HG02885 (cell line): ENCODE results near the gene SNCG.
"Not testable (repeated sequence)": the region's sequence is repeated elsewhere in the genome, so short reads cannot be mapped to it uniquely, and the experiment has no call there.

Source experiments
- ATAC-seq: cut with Tn5 transposase; IDR thresholded peaks from one replicate; pipeline ENCODE4 v1.9.1; 2021; ENCODE audit warnings: mild to moderate bottlenecking; ENCODE audit not compliant: unreplicated experiment, poor library complexity

The SNCG gene

DNA sequence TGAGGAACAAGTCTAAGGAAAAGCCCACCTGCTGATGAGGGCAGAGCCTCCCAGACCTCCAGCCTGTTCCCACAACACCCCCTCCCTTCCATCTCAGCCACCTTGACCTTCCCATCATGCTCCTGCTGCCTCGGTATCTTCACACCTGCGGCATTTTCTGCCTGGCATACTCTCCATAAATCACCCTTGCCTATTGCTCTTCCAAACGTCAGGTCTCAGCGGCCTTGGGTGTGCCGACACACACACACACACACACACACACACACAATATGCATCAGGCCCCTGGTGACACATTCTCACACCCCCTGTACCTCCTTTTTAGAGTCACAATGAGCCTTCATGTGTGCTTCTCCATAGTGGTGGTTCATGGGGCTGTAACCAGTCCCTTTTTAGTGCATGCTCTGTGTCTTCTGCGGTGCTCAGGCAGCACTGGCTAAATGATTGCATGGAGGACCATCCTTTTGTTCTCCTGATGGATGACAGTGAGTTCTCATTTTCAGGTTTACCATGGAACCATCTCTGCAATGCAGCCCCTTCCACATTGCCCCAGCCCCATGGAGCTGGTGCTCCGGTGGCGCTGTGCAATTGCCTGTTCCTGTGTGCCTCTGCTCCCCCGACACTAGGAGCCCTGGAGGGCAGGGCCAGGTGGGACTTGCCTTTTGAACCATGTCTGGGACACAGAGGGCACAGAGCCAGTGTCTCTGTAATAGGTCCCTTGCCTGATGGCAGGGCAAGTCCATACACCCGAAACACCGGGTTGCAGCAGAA lies 14.4 kb downstream of the SNCG start:
- no peak for ATAC-seq

DNA sequence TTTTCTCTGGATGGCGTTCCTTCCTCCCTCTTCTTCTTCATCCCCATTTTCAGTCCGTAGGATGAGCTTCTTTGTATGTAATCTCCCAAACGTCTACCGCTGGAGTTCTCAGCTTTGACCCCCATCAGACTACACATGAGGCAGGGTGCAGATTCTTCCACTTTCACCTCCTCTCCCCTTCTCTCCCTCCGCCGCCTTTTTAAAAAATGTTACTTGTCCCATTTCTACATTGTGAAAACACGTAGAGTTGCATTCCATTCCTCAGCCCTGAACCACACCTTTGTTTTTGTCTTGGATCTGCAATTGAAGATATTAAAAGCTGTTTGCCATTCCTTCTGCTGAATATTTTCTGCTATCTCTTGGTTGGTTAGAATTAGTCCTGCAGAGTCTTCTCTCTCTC lies 16.1 kb downstream of the SNCG start:
- ATAC-seq: no peak

DNA sequence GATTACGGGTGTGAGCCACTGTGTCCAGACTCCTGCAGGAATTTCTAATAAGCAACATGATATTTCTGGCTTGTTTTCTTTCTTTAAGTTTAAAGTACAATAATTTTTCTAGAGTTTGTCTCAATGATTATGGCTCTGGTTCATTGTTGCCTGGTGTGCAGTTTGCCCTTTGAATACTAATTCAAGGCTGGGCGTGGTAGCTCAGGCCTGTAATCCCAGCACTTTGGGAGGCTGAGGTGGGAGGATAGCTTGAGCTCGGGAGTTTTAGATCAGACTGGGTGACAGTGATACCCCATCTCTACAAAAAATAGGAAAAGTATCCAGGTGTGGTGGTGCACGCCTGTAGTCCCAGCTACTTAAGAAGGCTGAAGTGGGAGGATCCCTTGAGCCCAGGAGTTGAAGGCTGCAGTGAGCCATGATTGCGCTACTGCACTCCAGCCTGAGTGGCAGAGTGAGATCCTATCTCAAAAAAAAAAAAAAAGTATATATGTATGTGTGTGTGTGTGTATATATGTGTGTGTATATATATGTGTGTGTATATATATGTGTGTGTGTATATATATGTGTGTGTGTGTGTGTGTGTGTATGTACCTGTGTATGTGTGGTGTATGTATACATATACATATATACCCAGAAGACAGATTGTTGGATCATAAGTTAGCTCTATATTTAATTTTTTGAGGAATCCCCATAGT lies 18.1 kb downstream of the SNCG start:
- ATAC-seq: no peak

DNA sequence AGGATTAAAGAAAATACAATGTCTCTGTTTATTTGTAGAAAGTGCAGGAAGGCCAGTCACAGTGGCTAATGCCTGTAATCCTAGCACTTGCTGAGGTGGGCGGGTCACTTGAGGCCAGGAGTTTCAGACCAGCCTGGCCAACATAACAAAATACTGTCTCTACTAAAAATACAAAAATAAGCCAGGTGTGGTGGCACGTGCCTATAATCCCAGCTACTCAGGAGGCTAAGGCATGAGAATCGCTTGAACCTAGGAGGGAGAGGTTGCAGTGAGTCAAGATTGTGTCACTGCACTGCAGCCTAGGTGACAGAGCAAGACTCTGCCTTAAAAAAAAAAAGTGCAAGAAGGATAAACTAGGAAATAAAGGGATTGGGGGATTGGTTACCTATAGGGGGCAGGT lies 20.1 kb downstream of the SNCG start:
- ATAC-seq: not testable (repeated sequence)

DNA sequence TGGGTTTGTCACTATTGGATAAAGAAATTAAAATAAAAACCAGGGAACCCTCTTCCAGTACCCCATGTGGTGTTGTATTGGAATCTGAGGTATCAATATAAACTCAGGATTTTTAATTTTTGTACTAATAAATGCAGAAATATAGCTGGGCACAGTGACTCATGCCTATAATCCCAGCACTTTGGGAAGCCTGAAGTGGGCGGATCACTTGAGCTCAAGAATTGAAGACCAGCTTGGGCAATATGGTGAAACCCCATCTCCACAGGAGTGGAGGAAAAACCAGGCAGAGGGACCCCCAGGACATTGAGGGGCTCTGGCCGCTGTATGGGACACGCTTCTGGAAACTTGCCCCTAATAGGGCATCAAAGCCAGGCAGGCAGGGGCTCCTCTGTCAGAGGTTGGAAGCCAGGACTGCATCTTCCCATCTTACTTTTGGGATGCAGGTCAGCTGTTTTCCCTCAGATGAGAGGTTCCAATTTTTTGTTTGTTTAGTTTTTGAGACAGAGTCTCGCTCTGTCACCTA lies 21.0 kb downstream of the SNCG start:
- no peak for ATAC-seq

DNA sequence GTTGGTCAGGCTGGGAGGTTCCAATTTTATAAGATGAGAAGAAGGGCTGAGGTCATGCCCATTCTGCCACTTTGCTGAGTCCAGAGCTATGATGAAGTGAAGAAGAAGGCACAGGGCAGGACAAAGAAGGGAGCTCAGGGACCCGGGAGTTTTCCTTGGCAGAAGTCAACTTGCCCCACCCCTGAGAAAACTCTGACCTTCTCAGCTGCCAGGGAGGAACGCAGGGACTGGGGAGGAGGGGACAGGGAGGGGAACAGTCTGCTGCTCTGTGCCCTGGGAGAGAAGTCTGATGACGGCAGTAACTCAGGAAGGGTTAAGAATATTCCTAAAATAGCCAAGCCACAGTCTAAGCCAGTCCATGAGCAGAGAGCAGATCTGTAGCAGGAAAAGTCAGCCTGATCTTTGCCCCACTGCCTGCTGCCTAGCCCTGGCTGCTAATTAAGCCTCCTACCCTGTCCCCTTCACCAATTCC lies 21.6 kb downstream of the SNCG start:
- no peak for ATAC-seq

DNA sequence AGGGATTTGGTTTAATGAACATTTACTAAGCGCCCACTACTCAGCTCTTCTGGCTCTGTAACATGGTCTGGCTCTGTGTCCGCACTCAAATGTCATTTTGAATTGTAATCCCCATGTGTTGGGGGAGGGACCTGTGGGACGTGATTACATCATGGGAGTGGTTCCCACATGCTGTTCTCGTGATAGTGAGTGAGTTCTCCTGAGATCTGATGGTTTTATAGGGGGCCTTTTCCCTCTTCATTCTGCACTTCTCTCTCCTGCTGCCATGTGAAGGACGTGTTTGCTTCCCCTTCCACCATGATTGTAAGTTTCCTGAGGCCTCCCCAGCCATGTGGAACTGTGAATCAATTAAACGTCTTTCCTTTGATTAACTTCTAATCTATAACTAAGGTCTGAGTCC lies 22.6 kb downstream of the SNCG start:
- not testable (repeated sequence) for ATAC-seq

DNA sequence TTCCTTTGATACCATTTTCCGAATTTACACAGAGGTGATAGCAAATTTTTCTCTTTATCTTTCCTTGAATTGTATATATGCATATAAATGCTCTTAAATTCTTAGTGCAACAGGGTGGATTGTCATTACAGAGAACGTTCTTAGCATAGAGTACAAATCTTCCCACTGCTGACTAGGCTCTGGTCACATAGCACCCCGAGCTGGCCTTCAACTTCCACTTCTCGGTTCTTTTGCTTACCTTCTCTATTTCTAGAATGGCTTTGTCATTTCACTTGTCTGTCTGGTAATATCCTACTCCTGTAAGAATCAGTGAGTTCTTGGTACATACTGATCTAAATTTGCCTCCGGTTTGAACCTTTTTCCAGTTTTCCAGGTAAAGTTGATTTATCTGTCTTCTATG lies 23.3 kb downstream of the SNCG start:
- no peak for ATAC-seq

DNA sequence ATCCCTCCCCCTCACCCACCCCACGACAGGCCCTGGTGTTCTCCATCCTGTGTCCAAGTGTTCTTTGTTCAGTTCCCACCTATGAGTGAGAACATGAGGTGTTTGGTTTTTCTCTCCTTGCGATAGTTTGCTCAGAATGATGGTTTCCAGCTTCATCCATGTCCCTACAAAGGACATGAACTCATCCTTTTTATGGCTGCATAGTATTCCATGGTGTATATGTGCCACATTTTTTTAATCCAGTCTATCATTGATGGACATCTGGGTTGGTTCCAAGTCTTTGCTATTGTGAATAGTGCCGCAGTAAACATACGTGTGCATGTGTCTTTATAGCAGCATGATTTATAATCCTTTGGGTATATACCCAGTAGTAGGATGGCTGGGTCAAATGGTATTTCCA lies 26.1 kb downstream of the SNCG start:
- not testable (repeated sequence) for ATAC-seq

DNA sequence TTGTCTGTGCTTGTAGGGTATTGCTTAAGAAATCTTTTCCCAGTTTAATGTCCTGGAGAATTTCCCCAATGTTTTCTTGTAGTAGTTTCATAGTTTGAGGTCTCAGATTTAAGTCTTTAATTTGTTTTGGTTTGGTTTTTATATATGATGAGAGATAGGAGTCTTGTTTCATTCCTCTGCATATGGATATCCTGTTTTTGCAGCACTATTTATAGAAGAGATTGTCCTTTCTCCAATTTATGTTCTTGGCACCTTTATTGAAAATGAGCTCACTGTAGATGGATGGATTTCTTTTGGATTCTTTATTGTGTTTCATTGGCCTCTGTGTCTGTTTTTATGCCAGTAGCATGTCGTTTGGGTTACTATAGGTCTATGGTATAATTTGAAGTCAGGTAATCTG lies 30.1 kb downstream of the SNCG start:
- no peak for ATAC-seq

DNA sequence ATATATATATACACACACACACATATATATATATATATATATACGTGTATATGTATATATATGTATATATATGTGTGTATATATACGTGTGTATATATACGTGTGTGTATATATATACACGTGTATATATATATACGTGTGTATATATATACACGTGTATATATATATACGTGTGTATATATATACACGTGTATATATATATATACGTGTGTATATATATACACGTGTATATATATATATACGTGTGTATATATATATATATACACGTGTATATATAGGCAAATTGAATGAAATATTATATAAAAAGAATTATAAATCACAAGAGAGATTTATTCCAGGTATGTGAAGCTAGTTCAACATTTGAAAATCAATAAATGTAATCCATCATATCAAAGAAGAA lies 33.0 kb downstream of the SNCG start:
- ATAC-seq: not testable (repeated sequence)

DNA sequence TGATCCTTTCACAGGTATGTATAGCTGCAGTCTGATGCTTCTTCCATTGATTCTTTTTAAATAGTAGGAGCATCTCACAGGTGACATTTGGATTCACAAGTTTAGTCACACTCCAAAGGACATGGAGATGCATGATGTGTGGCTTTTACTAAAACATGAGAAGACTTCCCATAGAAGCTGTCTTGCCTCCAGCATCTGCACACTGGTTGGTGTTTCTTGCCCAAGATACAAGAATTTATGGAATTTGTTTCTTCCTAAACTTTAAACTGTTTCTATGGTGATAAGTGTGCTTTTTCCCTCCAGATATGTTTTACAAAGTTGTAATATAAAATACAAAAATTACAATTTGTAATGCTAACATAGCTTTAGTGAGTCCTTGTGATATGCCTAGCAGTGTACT lies 34.1 kb downstream of the SNCG start:
- ATAC-seq: no peak

DNA sequence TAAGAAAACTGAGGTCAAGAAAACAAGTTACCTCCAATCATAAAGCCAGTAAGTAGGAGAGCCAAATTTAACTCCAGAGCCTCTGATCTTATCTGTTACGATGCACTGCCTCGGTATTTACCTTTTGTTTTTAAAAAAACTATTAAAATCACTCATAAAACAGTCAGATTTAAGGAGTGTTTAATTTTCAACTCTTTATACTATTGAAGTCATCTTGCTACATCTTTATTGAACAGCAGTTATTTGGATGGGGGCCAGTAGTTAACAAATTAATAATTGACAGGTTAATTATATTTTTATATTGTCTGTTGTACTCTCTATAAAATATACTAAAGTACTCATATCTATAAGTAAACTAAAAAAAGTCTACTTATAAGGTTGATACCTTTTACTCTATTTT lies 34.5 kb downstream of the SNCG start:
- ATAC-seq: no peak

DNA sequence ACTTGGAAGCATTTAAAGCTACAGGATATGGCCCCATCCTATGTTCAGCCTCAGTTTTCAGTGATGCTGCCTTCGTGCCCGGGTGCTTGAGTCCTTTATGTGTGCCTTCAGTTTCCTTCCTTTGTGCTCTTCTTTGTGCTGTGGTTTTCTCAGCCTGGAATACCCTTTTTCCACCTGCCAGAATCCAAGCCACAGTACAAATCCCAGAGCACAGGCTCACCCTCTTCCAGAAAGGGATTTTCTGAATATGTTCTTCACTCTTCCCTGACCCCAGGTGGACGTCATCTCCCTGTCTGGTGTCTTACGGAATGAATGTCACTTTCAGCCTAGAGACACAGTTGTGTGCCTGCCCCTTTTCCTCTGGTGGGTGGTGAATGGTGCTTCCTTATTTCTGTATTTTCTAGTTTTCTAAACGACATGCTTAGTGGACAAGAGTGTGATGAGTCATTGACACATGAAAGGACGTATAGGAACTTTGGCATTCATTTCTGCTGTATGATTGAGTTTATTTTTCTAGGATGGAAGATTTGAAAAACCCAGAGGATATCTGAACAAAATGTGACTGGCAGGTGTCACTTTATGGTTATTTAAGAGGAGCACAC lies 41.5 kb downstream of the SNCG start:
- not testable (repeated sequence) for ATAC-seq

DNA sequence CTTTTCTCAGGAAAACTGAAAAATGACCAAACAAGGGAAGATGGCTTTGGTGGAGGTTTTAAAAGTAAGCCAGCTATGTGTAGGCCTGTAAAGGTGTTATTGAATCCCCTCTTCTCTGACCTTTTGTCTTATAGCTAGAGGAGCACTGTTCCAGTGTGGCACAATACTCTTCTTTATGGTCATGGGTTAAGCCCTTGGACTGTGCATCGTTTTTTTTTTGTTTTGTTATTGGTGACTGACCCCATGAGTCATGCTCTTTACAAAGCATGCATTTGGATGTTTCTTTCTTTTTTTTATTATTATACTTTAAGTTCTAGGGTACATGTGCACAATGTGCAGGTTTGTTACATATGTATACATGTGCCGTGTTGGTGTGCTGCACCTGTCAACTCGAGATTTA lies 42.1 kb downstream of the SNCG start:
- ATAC-seq: no peak

DNA sequence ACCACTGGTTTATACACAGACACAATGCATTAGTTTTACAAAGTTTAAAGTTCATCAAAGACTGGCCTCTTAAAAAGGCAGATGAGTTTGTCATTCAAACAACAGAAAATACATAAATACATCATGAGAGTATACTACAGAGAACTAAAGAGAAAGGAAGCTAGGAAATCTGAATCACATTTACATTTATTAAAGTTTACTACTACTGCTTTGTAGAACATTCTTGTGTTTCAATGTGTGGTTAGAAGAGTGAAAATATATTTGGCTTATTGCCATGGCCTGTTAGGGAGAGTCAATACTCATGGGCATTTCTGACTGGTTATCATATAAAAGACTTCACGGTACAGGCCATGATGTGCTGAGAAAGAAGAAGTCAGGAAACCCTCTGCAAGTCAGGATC lies 48.7 kb downstream of the SNCG start:
- not testable (repeated sequence) for ATAC-seq

DNA sequence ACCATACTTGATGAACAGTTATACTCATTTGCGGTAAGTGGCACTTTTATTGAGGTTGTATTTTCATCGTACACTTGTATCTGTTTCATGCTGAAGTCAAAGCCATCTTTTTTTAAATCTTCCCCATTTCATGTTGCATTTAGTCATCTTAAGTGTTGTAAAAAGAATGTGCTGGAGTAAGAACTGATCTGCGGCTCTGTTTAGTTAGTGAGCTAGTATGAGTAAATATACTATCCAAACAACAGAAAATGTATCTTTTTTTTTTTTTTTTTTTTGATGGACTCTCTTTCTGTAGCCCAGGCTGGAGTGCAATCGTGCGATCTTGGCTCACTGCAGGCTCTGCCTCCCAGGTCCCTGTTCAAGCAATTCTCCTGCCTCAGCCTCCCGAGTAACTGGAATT lies 49.3 kb downstream of the SNCG start:
- ATAC-seq: not testable (repeated sequence)

DNA sequence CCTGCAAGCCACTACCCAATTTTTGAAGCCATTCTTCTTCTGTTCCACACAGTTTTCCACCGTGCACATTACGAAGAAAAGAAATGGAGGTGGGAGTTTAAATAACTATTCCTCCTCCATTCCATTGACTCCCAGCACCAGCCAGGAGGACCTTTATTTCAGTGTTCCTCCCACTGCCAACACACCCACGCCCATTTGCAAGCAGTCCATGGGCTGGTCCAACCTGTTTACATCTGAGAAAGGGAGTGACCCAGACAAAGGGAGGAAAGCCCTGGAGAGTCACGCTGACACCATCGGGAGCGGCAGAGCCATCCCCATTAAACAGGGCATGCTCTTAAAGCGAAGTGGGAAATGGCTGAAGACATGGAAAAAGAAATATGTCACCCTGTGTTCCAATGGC lies 49.9 kb downstream of the SNCG start:
- ATAC-seq: not testable (repeated sequence)

DNA sequence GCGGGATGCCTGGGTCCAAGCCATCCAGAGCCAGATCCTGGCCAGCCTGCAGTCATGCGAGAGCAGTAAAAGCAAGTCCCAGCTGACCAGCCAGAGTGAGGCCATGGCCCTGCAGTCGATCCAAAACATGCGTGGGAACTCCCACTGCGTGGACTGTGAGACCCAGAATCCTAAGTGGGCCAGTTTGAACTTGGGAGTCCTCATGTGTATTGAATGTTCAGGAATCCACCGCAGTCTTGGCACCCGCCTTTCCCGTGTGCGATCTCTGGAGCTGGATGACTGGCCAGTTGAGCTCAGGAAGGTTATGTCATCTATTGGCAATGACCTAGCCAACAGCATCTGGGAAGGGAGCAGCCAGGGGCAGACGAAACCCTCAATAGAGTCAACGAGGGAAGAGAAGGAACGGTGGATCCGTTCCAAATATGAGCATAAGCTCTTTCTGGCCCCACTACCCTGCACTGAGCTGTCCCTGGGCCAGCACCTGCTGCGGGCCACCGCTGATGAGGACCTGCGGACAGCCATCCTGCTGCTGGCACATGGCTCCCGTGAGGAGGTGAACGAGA lies 50.8 kb downstream of the SNCG start:
- not testable (repeated sequence) for ATAC-seq
